IMR-90 (cell line): ENCODE data around the gene TTLL11. TPM values are rescaled to one million over a fixed set of nuclear protein-coding genes. Genes with fewer than 3 reads are reported as not detected.

Experiments used
- ATAC-seq: fragments of 200-7000 bp; cut with Tn5 transposase; 2 replicates; pipeline ENCODE4 v1.9.1; 2020; ENCODE audit warnings: low read depth, mild to moderate bottlenecking, moderate library complexity
- BruUV-seq: library from RNA; stranded (reverse); fragments of 400-500 nt; replicated peaks from 2 replicates; lab custom pipeline; 2021; lab: Mats Ljungman, UMichigan
- CTCF ChIA-PET: fragments of 300-600 bp; formaldehyde crosslinking; extraction: SDS; loops from one replicate; lab custom pipeline; 2021; ENCODE audit warnings: antibody characterized with exemption; lab: Yijun Ruan, JAX
- POLR2A ChIA-PET: fragments of 300-600 bp; sonication (Branson Sonifier 250); formaldehyde crosslinking; loops from one replicate; lab custom pipeline; 2022; ENCODE audit warnings: antibody characterized with exemption; ENCODE audit not compliant: unreplicated experiment; lab: Charles Lee
- DNase-seq: peaks from one replicate; pipeline ENCODE4 v3.0.0; 2013
- H2AFZ ChIP-seq: replicated peaks from 2 replicates; pipeline ENCODE3; 2013; ENCODE audit warnings: low read length, mild to moderate bottlenecking; ENCODE audit not compliant: poor library complexity
- H2AK5ac ChIP-seq: 2 replicates; pipeline ENCODE4 v1.6.1; 2013; ENCODE audit warnings: low read depth, low read length, inconsistent platforms
- H2AK9ac ChIP-seq: replicated peaks from 2 replicates; pipeline ENCODE3; 2013; ENCODE audit warnings: mild to moderate bottlenecking, low read depth, low read length, moderate library complexity; ENCODE audit not compliant: poor library complexity
- H2BK120ac ChIP-seq: 2 replicates; pipeline ENCODE4 v1.6.1; 2013; ENCODE audit warnings: low read depth, low read length, inconsistent platforms
- H2BK15ac ChIP-seq: 3 replicates; pipeline ENCODE4 v1.6.1; 2013; ENCODE audit warnings: low read depth, low read length, inconsistent platforms
- H2BK20ac ChIP-seq: 2 replicates; pipeline ENCODE4 v1.6.1; 2013; ENCODE audit warnings: low read depth, mild to moderate bottlenecking, inconsistent platforms, low read length, moderate library complexity
- H2BK5ac ChIP-seq: 2 replicates; pipeline ENCODE4 v1.6.1; 2013; ENCODE audit warnings: mild to moderate bottlenecking, low read depth, low read length, inconsistent platforms; ENCODE audit not compliant: poor library complexity, severe bottlenecking
- H3K14ac ChIP-seq: replicated peaks from 2 replicates; pipeline ENCODE4 v1.6.1; 2013; ENCODE audit warnings: low read depth, low read length, inconsistent platforms
- H3K18ac ChIP-seq: 2 replicates; pipeline ENCODE4 v1.6.1; 2013; ENCODE audit warnings: low read depth, low read length, control low read depth
- H3K23ac ChIP-seq: 2 replicates; pipeline ENCODE4 v1.6.1; 2013; ENCODE audit warnings: low read depth, low read length, inconsistent platforms
- H3K27ac ChIP-seq: 2 replicates; pipeline ENCODE4 v1.5.1; 2013; ENCODE audit warnings: mild to moderate bottlenecking, control low read depth, low read length; ENCODE audit not compliant: insufficient read depth
- H3K27me3 ChIP-seq: 2 replicates; pipeline ENCODE4 v1.6.1; 2013; ENCODE audit warnings: low read length; ENCODE audit not compliant: control insufficient read depth, insufficient read depth
- H3K36me3 ChIP-seq: 2 replicates; pipeline ENCODE4 v1.6.1; 2013; ENCODE audit warnings: low read length, mixed read lengths; ENCODE audit not compliant: control insufficient read depth, insufficient read depth
- H3K4ac ChIP-seq: 2 replicates; pipeline ENCODE4 v1.6.1; 2013; ENCODE audit warnings: low read depth, low read length, inconsistent platforms
- H3K4me1 ChIP-seq: 2 replicates; pipeline ENCODE4 v1.6.1; 2013; ENCODE audit warnings: low read length, mixed read lengths; ENCODE audit not compliant: control insufficient read depth, insufficient read depth
- H3K4me2 ChIP-seq: 2 replicates; pipeline ENCODE4 v1.6.1; 2013; ENCODE audit warnings: low read depth, mild to moderate bottlenecking, control low read depth, low read length, moderate library complexity
- H3K4me3 ChIP-seq: 2 replicates; pipeline ENCODE4 v1.5.1; 2013; ENCODE audit warnings: low read depth, mild to moderate bottlenecking, control low read depth, low read length, moderate library complexity; ENCODE audit not compliant: insufficient read depth
- H3K56ac ChIP-seq: 2 replicates; pipeline ENCODE4 v1.6.1; 2013; ENCODE audit warnings: low read length, inconsistent platforms; ENCODE audit not compliant: insufficient read depth; ENCODE audit errors: extremely low read depth
- H3K79me1 ChIP-seq, 2 experiments: 2 replicates each; pipeline ENCODE4 v1.6.1; 2013; ENCODE audit warnings: low read length in 2 of 2, inconsistent platforms in 1 of 2, low read depth in 1 of 2
- H3K9ac ChIP-seq: 2 replicates; pipeline ENCODE4 v1.6.1; 2013; ENCODE audit warnings: low read depth, low read length, control low read depth
- H3K9me1 ChIP-seq: 2 replicates; pipeline ENCODE4 v1.6.1; 2013; ENCODE audit warnings: low read length, inconsistent platforms; ENCODE audit not compliant: insufficient read depth
- H3K9me3 ChIP-seq: 2 replicates; pipeline ENCODE4 v1.6.1; 2013; ENCODE audit warnings: low read length; ENCODE audit not compliant: control insufficient read depth, insufficient read depth
- H4K20me1 ChIP-seq: 2 replicates; pipeline ENCODE4 v1.6.1; 2013; ENCODE audit warnings: low read length, inconsistent platforms; ENCODE audit not compliant: insufficient read depth
- H4K5ac ChIP-seq: 2 replicates; pipeline ENCODE4 v1.6.1; 2013; ENCODE audit warnings: mild to moderate bottlenecking, low read depth, low read length, control low read depth
- H4K8ac ChIP-seq, 2 experiments: 2 replicates each; pipeline ENCODE4 v1.6.1; 2013; ENCODE audit warnings: low read depth in 2 of 2, low read length in 2 of 2, control low read depth in 1 of 2, inconsistent platforms in 1 of 2
- H4K91ac ChIP-seq: 2 replicates; pipeline ENCODE4 v1.6.1; 2013; ENCODE audit warnings: low read depth, low read length, inconsistent platforms; ENCODE audit not compliant: insufficient read depth
- BHLHE40 ChIP-seq: fragments of 150-350 bp; IDR thresholded peaks from 2 replicates; pipeline ENCODE4 v1.6.1; 2016; ENCODE audit warnings: mild to moderate bottlenecking, low read depth, low read length
- CHD1 ChIP-seq: IDR thresholded peaks from 2 replicates; pipeline ENCODE4 v1.6.1; 2012; ENCODE audit warnings: low read depth, low read length, improper control_type of control experiment
- MAFK ChIP-seq: IDR thresholded peaks from 2 replicates; pipeline ENCODE4 v1.6.1; 2012; ENCODE audit warnings: low read depth, low read length, improper control_type of control experiment
- MXI1 ChIP-seq: IDR thresholded peaks from 2 replicates; pipeline ENCODE4 v1.6.1; 2012; ENCODE audit warnings: low read depth, mild to moderate bottlenecking, low read length, moderate library complexity, borderline replicate concordance
- NFE2L2 ChIP-seq: fragments of 150-350 bp; IDR thresholded peaks from 2 replicates; pipeline ENCODE4 v1.6.1; 2016; ENCODE audit warnings: low read depth, mild to moderate bottlenecking, low read length
- POLR2A ChIP-seq: IDR thresholded peaks from 2 replicates; pipeline ENCODE4 v1.6.1; 2012; ENCODE audit warnings: mild to moderate bottlenecking, low read depth, low read length
- RAD21 ChIP-seq: IDR thresholded peaks from 2 replicates; pipeline ENCODE4 v1.6.1; 2012; ENCODE audit warnings: low read length, improper control_type of control experiment
- RCOR1 ChIP-seq: IDR thresholded peaks from 2 replicates; pipeline ENCODE4 v1.6.1; 2012; ENCODE audit warnings: mild to moderate bottlenecking, low read length, improper control_type of control experiment; ENCODE audit not compliant: insufficient replicate concordance
- RFX5 ChIP-seq: IDR thresholded peaks from 2 replicates; pipeline ENCODE4 v1.8.0; 2012; ENCODE audit warnings: low read depth, mild to moderate bottlenecking, low read length, moderate library complexity
- SMC3 ChIP-seq: fragments of 150-350 bp; IDR thresholded peaks from 2 replicates; pipeline ENCODE4 v1.6.1; 2016; ENCODE audit warnings: low read depth, mild to moderate bottlenecking, antibody characterized with exemption, low read length, moderate library complexity
- WGBS, 2 experiments: methylation state at CpG; one replicate each; pipeline versions ENCODE4 v1.1.5 to v1.1.7; 2013; ENCODE audit warnings: missing lambda C conversion rate in 2 of 2; ENCODE audit not compliant: insufficient read length in 1 of 2; ENCODE audit errors: extremely low coverage in 2 of 2; 5-methylcytosine and 5-hydroxymethylcytosine counted together
- dilution Hi-C: fragments of 300-500 bp; cut with HindIII; formaldehyde crosslinking; loops from one replicate; pipeline ENCODE4 v1.14.3; 2018; ENCODE audit warnings: low sequenced_read_pairs; ENCODE audit not compliant: unreplicated experiment
- in situ Hi-C: fragments of 300-500 bp; cut with MboI; formaldehyde crosslinking; loops from 3 replicates; pipeline ENCODE4 v1.14.3; 2019; ENCODE audit warnings: low sequenced_read_pairs, inconsistent platforms, mixed read lengths
- intact Hi-C: fragments of 100-400 bp; cut with micrococcal nuclease; formaldehyde crosslinking; loops from 2 replicates; pipeline ENCODE4 v1.10.0; 2022
- polyA plus RNA-seq, 3 experiments: library from polyadenylated mRNA; depleted of rRNA; stranded (reverse); fragments of >200 nt; gene quantifications; 2 replicates each; pipeline ENCODE4 v1.2.3, GENCODE V29; 2012; ENCODE audit warnings: low replicate concordance in 1 of 3
- total RNA-seq: library from RNA; depleted of rRNA; stranded (reverse); fragments of >200 nt; gene quantifications from 2 replicates; pipeline ENCODE4 v1.2.3, GENCODE V29; 2012
- TF ChIP-seq, protein P1 (sequence below): fragments of 150-350 bp; IDR thresholded peaks from 2 replicates; pipeline ENCODE4 v1.6.1; 2017; ENCODE audit warnings: mild to moderate bottlenecking, antibody characterized with exemption, low read length, low read depth
- TF ChIP-seq, protein P2 (sequence below): conservative IDR thresholded peaks from 2 replicates; pipeline ENCODE4 v1.5.1; 2012; ENCODE audit warnings: mild to moderate bottlenecking, low read depth, low read length, improper control_type of control experiment
- TF ChIP-seq, protein P3 (sequence below): fragments of 150-350 bp; IDR thresholded peaks from 2 replicates; pipeline ENCODE4 v1.6.1; 2016; ENCODE audit warnings: low read depth, mild to moderate bottlenecking, low read length, moderate library complexity, borderline replicate concordance

Gene TTLL11
- total and polyA plus RNA-seq, 2 of the 4 experiments (the other 2 are of a cell fraction) = 2.0 to 4.6 TPM

DNA sequence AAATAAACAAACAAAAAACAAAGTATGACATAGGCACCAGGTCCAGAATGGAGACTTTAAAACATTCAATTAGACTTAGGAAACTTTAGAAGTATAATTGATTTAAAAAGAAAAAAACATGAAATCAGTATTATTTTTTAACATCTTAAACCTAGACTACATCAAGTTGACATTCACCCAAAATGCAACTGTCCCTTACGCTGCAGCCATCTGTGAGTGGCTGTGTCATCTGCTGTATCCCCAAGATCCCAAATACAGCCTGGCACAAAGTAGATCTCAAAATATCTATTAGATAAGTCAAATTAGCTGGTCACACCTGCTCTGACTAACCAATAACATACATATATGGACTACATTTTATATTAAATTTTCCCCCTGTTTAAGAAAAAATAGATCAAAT, 7.8 kb downstream of the TTLL11 start:
- Histone ChIP-seq H3K23ac (no peak overlapping the region), H3K14ac (no peak overlapping the region), H3K9me1 (peaks cover 9% of the 10 kb centered on the region), H2AK5ac (no peak overlapping the region), H2BK120ac (no peak overlapping the region), H3K36me3 (no peaks in the 10 kb centered on the region), H2BK5ac (no peak overlapping the region), H3K27ac (no peak overlapping the region), H2AK9ac (no peak overlapping the region), H3K4me2 (no peak overlapping the region), H3K27me3 (no peaks in the 10 kb centered on the region), H2BK15ac (no peak overlapping the region), H3K56ac (no peak overlapping the region), H3K18ac (no peak overlapping the region), H2BK20ac (no peak overlapping the region), H2AFZ (no peak overlapping the region), H3K4me3 (no peak overlapping the region), H4K5ac (no peak overlapping the region), H4K20me1 (peaks cover 16% of the 10 kb centered on the region), H4K91ac (no peak overlapping the region), H3K9me3 (no peaks in the 10 kb centered on the region), H3K9ac (no peak overlapping the region), H3K4ac (no peak overlapping the region), H4K8ac (no peak overlapping the region), H3K79me1 (peaks cover 18 to 58% of the 10 kb centered on the region in 2 experiments), H3K4me1 (peaks cover 10% of the 10 kb centered on the region)
- DNase-seq = no peak
- ATAC-seq = no peak
- TF ChIP-seq, protein P1, sequence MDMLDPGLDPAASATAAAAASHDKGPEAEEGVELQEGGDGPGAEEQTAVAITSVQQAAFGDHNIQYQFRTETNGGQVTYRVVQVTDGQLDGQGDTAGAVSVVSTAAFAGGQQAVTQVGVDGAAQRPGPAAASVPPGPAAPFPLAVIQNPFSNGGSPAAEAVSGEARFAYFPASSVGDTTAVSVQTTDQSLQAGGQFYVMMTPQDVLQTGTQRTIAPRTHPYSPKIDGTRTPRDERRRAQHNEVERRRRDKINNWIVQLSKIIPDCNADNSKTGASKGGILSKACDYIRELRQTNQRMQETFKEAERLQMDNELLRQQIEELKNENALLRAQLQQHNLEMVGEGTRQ = no peak
- TF ChIP-seq, protein P2, sequence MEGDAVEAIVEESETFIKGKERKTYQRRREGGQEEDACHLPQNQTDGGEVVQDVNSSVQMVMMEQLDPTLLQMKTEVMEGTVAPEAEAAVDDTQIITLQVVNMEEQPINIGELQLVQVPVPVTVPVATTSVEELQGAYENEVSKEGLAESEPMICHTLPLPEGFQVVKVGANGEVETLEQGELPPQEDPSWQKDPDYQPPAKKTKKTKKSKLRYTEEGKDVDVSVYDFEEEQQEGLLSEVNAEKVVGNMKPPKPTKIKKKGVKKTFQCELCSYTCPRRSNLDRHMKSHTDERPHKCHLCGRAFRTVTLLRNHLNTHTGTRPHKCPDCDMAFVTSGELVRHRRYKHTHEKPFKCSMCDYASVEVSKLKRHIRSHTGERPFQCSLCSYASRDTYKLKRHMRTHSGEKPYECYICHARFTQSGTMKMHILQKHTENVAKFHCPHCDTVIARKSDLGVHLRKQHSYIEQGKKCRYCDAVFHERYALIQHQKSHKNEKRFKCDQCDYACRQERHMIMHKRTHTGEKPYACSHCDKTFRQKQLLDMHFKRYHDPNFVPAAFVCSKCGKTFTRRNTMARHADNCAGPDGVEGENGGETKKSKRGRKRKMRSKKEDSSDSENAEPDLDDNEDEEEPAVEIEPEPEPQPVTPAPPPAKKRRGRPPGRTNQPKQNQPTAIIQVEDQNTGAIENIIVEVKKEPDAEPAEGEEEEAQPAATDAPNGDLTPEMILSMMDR = no peak
- TF ChIP-seq RFX5 (no peak), CHD1 (no peak), NFE2L2 (no peak), POLR2A (no peak), RCOR1 (no peak), SMC3 (no peak), BHLHE40 (no peak), RAD21 (no peak), MXI1 (no peak), MAFK (no peak)
- TF ChIP-seq, protein P3, sequence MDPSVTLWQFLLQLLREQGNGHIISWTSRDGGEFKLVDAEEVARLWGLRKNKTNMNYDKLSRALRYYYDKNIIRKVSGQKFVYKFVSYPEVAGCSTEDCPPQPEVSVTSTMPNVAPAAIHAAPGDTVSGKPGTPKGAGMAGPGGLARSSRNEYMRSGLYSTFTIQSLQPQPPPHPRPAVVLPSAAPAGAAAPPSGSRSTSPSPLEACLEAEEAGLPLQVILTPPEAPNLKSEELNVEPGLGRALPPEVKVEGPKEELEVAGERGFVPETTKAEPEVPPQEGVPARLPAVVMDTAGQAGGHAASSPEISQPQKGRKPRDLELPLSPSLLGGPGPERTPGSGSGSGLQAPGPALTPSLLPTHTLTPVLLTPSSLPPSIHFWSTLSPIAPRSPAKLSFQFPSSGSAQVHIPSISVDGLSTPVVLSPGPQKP = no peak
- ChIA-PET CTCF (no interaction called here), POLR2A (no interaction called here)
- intact Hi-C loops = no loop called here
- WGBS, 2 experiments = no CpG with 5 or more reads among the region's 1 CpG
- no TSS peak for BruUV-seq
- in situ Hi-C loops = no loop called here
- dilution Hi-C loops = no loop called here
